Measurements from ENCODE around the gene SSR3.

SSR3 gene

DNA sequence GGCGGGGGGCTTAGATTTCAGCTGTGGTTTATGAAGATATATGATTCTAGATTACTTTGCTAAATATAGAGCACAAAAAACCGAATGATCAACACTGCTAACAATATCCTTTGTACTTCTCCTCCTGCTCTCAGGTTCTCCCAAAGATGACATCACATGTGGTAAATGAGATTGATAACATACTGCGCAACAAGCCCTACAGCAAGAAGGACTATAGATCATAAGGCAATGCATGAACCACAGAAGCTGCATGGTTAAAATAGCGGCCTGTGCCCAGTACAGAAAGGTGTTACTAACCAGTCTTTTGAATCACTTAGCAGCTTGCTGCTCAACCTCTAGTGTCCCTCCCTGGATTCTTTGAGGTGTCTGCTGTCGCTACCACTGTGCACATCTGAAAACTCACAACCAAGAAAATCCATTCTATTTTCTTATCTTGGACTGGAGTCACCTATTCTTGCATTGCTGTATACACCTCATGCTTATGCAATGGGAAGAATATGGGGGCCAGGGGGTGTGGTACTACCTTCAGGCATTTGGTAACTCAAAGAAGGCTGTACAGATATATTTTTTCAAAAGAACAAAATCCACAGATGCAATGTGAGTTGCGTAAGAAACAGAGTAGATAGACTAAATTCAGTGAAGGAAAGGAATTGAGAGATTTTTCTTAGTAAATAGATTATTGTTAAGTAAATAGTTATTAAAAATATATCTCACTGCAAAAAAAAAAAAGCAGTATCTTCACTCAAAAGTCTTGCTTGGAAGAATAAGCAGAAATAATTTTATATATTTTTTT, 18.2 kb downstream of the SSR3 start:
- DNase-seq (ENCODE audit: low spot score) = no peak

GRCh38 chr3:156535798-156536197, 19.1 kb downstream of the SSR3 start:
- DNase-seq (ENCODE audit: low spot score) = no peak

DNA sequence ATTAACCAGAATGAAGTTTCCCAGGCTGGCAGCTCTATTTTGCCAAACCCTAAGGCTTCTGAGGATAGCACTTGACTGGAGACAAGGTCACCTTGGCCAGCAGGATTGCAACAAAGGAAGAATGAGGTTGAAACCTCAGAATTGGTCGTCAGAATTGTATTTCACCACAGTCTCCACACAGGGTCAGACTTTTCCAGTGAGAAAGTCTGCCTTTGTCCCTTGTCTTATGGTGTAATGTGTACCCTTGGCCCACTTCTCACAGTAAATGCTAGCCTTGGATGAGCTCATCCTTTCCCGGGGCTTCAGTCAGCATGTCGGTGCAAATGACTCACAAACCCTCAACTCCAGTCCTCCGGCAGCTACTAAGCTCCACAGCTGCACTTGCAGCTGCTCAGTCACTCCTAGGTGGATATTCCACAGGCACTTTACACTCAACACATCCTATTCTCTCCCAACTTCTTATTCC, 19.7 kb downstream of the SSR3 start:
- DNase-seq (ENCODE audit: low spot score) = peak; percentile 86

GRCh38 chr3:156533205-156533604, 21.7 kb downstream of the SSR3 start:
- no peak for DNase-seq (ENCODE audit: low spot score)

DNA sequence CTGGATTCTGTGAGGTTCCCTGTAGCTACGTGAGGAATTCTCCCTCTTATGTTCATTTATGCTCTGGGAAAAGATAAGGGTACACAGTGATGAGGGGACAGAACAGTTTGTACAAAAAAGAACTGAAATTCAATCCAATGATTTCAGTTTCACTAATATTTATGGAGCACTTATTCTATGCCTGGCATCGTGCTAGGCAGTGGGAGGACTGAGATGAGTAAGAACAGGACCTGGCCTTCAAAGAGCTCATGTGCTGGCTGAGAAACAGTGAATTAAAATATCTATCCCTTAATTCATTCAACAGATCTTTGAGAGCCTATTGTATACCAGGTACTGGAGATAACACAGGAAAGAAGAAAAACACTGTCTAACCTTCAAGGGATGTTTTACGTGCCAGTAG, 22.2 kb downstream of the SSR3 start:
- DNase-seq (ENCODE audit: low spot score) = no peak

DNA sequence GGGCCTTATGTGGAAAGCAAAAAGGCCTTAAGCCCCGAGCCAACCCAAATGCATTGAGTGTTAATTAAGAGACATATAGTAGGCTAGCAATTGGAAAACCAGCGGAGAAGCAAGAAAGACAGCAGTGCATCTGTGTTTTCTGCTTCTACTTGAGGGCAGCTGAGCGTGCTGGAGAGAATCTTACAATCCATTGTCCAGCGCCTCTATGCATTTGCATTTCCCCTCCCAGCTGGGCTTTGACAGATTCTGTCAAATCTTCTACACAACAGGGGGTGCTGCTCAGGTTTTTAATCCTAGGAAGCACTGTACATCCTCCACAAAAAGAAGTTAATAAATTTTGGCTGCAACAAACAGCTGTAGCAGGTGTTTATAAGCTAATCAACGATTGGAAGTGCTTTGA, 23.9 kb downstream of the SSR3 start:
- DNase-seq (ENCODE audit: low spot score) = peak; percentile 49

DNA sequence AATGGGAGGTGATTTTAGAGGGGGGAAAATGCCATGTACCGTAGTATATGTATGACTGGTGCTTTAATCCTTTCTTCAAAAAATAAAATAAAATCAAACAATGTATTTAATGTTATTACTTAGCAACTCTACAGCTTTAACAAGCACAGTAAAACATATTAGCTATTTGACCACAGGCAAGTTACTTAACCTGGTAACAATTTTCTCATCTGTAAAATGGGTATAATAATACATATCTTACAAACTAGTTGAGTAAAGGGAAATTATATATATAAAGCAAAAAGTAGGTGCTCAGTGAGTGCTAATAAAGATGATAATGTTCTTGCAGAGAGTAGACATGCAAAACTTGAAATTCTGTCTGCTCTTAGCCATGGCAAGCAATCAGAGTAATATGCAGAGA, 27.9 kb downstream of the SSR3 start:
- no peak for DNase-seq (ENCODE audit: low spot score)

GRCh38 chr3:156525808-156526207, 29.1 kb downstream of the SSR3 start:
- DNase-seq (ENCODE audit: low spot score) = no peak

DNA sequence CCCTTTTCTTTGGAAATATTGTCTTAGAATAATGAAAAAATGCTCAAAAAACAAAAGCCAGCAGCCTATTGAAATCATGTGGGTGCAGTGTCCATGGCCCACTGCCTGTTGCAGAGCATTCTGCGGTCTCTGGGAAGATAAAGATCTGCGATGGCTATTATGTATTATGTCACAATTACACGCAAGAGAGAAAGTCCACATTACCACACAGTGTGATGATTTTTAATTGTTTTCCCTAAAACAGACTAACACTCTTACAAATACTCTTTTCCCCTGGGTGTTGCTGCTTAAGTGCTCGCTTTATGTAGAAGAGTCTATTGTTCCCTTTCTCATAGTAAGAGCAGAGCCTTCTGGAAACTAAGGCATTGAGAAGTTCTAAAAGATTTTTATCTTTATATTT, 32.2 kb downstream of the SSR3 start:
- DNase-seq (ENCODE audit: low spot score) = no peak

DNA sequence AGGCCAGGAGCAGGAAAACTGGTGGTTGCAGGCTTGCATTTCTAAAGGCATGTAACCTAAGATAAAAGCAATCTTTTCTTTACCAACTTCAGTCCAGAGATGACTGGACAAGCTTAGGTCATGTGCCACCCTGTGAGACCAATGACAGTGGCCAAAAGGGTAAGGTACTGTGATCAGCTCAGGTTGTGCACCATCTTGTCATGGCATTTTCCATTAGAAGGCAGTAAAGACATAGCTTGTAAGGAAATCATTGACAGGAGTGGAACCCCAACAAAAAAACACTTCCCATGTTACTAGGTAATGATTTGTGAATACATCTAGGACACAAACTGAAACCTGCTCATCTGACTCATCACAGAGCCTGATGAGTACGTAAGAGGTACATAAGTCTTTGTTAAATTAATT, 35.2 kb downstream of the SSR3 start:
- no peak for DNase-seq (ENCODE audit: low spot score)

DNA sequence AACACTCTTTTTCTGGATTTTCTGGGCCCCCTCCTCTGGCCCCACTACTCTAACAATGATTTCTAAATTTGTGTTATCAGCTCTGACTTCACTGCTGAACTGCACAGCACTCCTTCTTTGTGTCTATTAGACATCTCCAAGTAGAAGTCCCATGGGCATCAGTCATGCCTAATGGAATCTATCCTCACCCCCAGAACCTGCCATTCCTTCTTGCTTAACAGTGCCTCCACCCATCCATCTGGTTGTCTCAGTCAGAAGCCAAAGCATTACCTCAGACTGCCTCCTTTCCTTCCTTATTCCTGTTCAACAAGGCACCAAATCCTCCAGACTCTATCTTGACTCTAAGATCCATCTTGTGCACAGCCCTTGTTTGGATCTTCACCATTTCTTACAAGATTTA, 36.2 kb downstream of the SSR3 start:
- no peak for DNase-seq (ENCODE audit: low spot score)

- DNase-seq (ENCODE audit: low spot score) = peak; percentile 24
Measured at GRCh38 chr3:156516961-156517360, 38.0 kb downstream of the SSR3 start.

GRCh38 chr3:156516284-156516683, 38.6 kb downstream of the SSR3 start:
- no peak for DNase-seq (ENCODE audit: low spot score)

- no peak for DNase-seq (ENCODE audit: low spot score)
Measured at GRCh38 chr3:156513619-156514018, 41.3 kb downstream of the SSR3 start.

GRCh38 chr3:156511987-156512677, 42.8 kb downstream of the SSR3 start:
- DNase-seq (ENCODE audit: low spot score) = no peak

GRCh38 chr3:156509189-156510174, 45.4 kb downstream of the SSR3 start:
- peak; percentile 81 for DNase-seq (ENCODE audit: low spot score)

DNA sequence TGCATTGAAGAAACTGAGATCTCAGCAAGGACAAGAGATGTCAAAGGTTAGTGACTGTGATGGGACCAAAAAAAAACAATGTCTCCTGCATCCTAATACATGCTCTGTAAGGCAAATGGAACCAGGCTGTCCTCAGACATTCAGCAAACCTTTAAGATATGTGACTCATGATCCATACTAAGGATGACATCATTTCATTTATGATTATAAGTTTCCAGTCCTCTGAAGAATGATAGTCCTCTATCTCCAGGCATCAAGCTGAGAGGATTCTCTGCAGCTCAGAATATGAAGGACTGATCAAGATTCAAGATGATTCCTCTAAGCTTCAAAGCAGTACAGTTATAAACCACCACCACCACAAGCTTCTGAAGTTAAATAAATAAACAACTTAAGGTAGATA, 47.6 kb downstream of the SSR3 start:
- no peak for DNase-seq (ENCODE audit: low spot score)

DNA sequence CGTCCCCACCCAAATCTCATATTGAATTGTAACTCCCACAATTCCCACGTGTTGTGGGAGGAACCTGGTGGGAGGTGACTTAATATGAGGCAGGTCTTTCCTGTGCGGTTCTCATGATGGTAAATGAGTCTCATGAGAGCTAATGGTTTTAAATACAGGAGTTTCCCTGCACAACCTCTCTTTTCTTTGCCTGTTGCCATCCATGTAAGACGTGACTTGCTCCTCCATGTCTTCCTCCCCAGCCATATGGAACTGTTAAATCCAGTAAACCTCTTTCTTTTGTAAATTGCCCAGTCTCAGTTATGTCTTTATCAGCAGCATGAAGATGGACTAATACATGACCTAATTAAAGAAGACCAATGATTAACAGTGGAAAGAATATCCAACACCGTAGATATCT, 56.6 kb downstream of the SSR3 start:
- no peak for DNase-seq (ENCODE audit: low spot score)

GRCh38 chr3:156497326-156497725, 57.6 kb downstream of the SSR3 start:
- no peak for DNase-seq (ENCODE audit: low spot score)

DNA sequence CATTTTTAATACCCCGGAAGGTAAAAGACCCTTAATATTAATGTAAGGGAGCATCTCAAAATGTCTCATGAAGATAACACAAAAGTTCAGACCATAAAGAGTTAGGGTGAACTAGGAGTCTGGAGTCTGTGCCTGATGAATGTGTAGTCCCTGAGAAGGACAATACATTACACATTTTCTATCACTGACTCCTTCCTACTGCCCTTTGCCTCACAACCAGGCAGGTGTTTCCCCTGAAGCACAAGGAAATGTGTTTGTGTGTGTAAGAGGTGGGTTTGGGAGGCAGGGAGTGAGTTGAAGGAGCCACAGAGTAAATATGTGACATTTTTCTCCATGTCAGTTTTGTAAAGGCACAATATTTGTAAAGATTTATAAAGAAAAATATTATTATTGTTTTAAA, 59.1 kb downstream of the SSR3 start:
- no peak for DNase-seq (ENCODE audit: low spot score)

DNA sequence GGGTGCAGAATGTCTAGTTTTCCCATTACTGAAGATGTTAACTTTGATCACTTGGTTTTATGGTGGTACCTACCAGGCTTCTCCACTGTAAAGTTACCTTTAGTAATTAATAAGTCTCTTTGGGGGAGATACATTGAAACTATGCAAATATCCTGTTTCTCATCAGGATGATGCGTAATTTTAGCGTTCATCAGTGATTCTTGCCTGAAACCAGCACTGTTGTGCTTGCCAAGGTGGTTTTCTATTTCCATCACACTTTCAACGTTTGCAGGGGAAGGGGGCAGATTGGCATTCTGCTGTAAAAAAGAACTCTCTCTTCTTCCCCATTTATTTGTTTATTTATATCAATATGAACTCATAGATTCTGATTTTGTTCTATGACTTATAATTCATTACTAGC, 61.0 kb downstream of the SSR3 start:
- DNase-seq (ENCODE audit: low spot score) = no peak

- no peak for DNase-seq (ENCODE audit: low spot score)
Measured at GRCh38 chr3:156492801-156493261, 62.1 kb downstream of the SSR3 start.

Data from pons (tissue), 1 donor.